ENCODE data around the gene ZNF780B.

Gene ZNF780B

GRCh38 chr19:40035996-40036395 is 20.0 kb downstream of the ZNF780B start:
- no peak for FAIRE-seq

GRCh38 chr19:40033989-40034560 is 22.0 kb downstream of the ZNF780B start:
- no peak for FAIRE-seq

GRCh38 chr19:40026597-40026970 is 29.4 kb downstream of the ZNF780B start:
- FAIRE-seq, result no peak

GRCh38 chr19:40025938-40026596 is 30.0 kb downstream of the ZNF780B start:
- no peak for FAIRE-seq

GRCh38 chr19:40023969-40024368 is 32.1 kb downstream of the ZNF780B start:
- no peak for FAIRE-seq

GRCh38 chr19:40013991-40014390 is 42.0 kb downstream of the ZNF780B start:
- no peak for FAIRE-seq

- FAIRE-seq, result no peak
Measured at GRCh38 chr19:40009674-40010073, 46.4 kb downstream of the ZNF780B start.

GRCh38 chr19:40006273-40006691 is 49.7 kb downstream of the ZNF780B start:
- no peak for FAIRE-seq

- no peak for FAIRE-seq
Measured at GRCh38 chr19:40005691-40006272, 50.2 kb downstream of the ZNF780B start.

GRCh38 chr19:39998501-39998900 is 57.5 kb downstream of the ZNF780B start:
- FAIRE-seq, result no peak

- FAIRE-seq, result no peak
Measured at GRCh38 chr19:39997638-39998216, 58.3 kb downstream of the ZNF780B start.

GRCh38 chr19:39996811-39997637 is 59.0 kb downstream of the ZNF780B start, which contains the start of gene ZNF546:
ZNF546 (plus strand) TSS chr19:39997060; CDS start chr19:39998327, 1,267 bp downstream.
- no peak for FAIRE-seq

GRCh38 chr19:39996218-39996810 is 59.7 kb downstream of the ZNF780B start:
- no peak for FAIRE-seq

GRCh38 chr19:39995794-39996193 is 60.2 kb downstream of the ZNF780B start:
- FAIRE-seq, result no peak

- FAIRE-seq, result no peak
Measured at GRCh38 chr19:39994361-39994760, 61.7 kb downstream of the ZNF780B start.

- no peak for FAIRE-seq
Measured at GRCh38 chr19:39993605-39994004, 62.4 kb downstream of the ZNF780B start.

GRCh38 chr19:39987596-39987995 is 68.4 kb downstream of the ZNF780B start:
- FAIRE-seq, result no peak

- FAIRE-seq, result no peak
Measured at GRCh38 chr19:39987167-39987566, 68.9 kb downstream of the ZNF780B start.

GRCh38 chr19:39986643-39987042 is 69.4 kb downstream of the ZNF780B start:
- FAIRE-seq, result no peak

- FAIRE-seq, result no peak
Measured at GRCh38 chr19:39983695-39984300, 72.2 kb downstream of the ZNF780B start.

- no peak for FAIRE-seq
Measured at GRCh38 chr19:39982883-39983282, 73.1 kb downstream of the ZNF780B start.

Data from islet of Langerhans (tissue), 1 donor.